Stimulated activated CD4-positive, alpha-beta T cell treated with anti-CD3 and anti-CD28 coated beads, Interleukin-2, amount 100 ng/mL, for 48 hours (primary cell): ENCODE data around the gene CRB2.

Experiments
- DNase-seq, 2 donors: peaks; one replicate each; pipeline ENCODE4 v3.0.0-alpha.2; 2020

The CRB2 gene

DNA sequence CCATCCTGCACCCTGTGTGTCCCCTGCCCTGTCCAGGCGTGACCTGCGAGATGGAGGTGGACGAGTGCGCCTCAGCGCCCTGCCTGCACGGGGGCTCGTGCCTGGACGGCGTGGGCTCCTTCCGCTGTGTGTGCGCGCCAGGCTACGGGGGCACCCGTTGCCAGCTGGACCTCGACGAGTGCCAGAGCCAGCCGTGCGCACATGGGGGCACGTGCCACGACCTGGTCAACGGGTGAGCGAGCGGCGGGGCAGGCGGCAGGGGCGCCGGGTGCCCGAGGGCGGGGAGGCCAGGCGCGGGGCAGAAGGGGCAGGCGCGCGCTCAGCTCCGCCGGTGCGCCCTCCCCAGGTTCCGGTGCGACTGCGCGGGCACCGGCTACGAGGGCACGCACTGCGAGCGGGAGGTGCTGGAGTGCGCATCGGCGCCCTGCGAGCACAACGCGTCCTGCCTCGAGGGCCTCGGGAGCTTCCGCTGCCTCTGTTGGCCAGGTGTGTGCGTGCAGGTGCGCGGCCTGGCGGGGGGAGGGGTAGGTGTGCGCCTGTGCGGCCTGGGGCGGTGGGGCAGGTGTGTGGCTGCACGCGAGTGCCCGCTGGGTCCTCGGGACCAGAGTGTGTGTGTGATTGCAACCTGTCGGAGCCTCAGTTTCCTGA, 10.0 kb downstream of the CRB2 start:
- DNase-seq = no peak

- no peak for DNase-seq
Observed at GRCh38 chr9:123368023-123368422, 12.0 kb downstream of the CRB2 start.

GRCh38 chr9:123368536-123369153, 12.6 kb downstream of the CRB2 start:
- no peak for DNase-seq

DNA sequence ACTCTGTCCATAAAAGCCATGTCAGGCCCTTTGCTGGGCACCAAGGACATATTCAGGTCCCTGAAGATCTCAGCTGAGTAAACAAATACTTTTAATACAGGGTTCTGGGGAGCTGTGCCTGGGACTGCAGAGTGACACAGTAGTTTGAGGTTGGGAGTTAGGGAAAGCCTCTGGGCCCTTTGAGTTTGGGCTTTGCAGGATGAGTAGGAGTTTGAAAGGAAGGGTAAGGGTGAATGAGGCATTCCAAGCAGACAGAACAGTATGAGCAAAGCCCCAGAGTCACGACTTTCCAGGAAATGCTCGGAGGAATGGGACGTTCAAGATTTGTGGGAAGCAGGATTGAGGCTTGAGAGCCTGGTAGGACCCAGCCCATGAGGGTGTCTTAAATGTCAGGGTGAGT, 13.3 kb downstream of the CRB2 start:
- DNase-seq = no peak

- DNase-seq = no peak
Observed at GRCh38 chr9:123370108-123370507, 14.1 kb downstream of the CRB2 start.

GRCh38 chr9:123370526-123371227, 14.7 kb downstream of the CRB2 start:
- no peak for DNase-seq

- no peak for DNase-seq
Observed at GRCh38 chr9:123371228-123371584, 15.2 kb downstream of the CRB2 start.

DNA sequence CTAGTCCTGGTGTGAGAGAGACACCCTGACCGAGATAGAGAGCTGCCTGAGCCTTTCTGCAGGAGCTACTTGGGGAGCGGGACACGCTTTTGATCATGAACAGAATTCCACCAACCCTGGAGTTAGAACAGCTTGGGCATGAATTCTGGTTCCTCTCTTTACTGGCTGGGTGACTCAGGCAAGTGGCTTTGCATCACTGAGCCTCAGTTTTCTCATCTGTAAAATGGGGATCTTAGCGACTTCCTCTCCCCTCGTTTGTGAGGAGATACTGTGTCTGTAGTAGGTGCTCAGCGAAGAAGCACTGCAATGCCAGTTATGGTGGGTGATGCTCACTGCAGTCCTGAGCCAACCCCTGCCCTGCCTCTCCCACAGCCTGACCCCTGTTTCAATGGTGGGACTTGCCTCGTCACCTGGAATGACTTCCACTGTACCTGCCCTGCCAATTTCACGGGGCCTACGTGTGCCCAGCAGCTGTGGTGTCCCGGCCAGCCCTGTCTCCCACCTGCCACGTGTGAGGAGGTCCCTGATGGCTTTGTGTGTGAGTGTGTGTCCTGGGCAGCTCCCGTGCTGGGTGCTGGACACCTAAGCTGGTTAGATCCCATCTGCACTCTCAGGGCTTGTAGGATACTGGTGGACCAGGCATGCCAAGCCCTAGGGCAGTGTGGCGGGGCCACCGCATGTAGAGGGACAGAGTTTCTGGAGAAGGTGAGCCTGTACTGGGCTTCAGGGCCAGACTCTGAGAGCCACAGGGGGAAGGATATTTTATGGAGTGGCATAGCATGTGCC, 16.0 kb downstream of the CRB2 start:
- DNase-seq = no peak

DNA sequence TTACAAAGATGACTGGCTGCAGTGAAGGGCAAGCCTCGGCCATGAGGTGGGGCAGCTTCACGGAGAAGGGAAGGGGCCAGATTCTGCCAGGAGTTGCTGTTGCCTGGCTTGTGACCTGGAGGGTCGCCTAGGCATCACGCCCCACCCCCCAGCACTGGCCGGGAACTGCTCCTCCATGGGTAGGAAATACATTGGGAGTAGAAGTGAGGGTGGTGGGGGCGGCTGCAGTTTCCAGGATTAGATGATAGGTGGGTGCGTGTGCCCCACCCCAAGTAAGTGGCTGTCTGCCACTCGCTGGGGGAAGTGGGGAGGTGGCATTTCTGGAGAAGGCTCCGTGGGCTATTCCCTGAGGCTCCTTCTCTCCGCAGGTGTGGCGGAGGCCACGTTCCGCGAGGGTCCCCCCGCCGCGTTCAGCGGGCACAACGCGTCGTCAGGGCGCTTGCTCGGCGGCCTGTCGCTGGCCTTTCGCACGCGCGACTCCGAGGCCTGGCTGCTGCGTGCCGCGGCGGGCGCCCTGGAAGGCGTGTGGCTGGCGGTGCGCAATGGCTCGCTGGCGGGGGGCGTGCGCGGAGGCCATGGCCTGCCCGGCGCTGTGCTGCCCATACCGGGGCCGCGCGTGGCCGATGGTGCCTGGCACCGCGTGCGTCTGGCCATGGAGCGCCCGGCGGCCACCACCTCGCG, 16.9 kb downstream of the CRB2 start:
- no peak for DNase-seq

- DNase-seq = no peak
Observed at GRCh38 chr9:123373447-123373923, 17.5 kb downstream of the CRB2 start.

DNA sequence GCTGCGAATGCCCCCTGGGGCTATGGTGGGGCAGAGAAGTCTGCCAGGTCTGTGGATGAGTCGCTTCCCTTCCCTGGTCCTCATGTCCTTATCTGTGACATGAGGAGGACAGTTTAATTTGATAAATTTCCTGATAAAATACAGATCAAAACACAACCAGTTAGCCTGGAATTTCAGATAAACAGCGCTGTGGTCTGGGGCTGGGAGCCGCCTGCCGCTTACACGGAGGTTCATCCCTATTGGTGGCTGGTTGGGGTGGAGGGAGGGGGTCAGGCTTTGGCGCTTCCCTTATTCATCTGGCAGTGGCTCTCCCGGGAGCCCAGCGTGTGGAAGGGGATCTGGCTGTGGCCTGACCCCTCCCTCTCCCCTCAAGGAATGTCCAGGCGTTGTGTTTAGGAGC, 17.9 kb downstream of the CRB2 start:
- no peak for DNase-seq

DNA sequence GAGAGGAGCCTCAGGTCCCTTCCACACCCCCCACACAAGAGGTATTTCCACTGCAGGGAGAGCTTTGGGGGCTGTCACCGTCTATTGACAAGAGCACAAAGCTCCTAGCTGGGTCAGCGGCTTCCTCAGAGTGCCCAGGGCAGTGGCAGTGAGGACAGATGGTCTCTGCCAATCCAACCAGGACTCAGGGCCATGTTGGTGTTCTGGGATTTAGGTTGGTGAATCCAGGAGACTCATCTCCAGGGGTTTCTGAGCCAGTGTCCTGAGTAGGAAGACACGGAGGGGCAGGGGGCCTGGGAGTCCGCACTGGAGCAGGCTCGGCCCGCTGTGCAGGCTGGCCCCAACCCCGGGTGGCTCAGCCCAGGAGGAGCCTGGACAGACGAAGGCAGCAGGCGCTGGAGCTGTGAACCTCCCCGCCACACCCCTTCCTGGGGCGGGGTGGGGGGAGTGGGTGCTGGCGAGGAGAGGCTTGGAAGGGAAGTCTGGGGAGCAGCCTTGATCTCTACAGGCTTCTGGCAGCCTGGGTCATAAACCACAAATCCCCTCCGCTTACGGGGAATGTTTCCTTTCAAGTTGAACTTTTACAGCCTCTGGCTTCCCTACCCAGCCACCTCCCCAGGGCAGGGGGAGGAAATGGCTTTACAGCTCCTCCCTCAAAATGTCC, 19.6 kb downstream of the CRB2 start:
- DNase-seq = no peak

DNA sequence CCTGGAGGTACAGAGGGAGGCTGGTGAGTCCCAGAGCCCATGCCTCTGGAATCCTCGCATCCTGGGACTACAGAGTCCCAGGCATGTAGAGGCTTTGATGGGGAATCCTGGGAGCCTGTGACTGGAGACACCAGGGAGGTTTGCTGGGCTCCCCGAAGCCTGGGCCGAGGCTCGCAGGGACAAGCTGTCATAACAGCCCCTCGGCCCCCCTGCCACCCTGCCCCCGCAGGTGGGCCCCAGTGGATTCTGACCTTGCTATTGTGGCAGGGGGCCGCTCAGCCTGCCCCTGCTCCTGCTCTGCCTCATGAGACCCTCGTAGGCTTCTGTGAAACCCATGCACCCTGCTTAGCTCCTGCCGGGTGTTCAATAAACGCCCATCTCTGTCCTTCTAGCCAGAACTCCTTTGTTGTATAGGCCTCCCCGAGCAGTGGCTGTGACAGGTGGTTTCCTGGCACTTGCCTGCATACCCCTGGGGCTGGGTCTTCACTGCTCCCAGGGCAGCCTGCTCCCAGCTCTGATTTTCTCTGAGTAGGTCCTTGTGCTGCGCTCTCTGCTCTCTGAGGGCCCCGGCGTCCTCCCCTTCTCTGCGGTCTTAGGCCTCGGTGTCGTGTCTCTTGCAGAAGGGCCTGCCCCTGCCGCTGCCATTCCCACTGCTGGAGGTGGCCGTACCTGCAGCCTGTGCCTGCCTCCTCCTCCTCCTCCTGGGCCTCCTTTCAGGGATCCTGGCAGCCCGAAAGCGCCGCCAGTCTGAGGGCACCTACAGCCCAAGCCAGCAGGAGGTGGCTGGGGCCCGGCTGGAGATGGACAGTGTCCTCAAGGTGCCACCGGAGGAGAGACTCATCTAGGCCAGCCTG, 20.4 kb downstream of the CRB2 start:
- no peak for DNase-seq

- DNase-seq = no peak
Observed at GRCh38 chr9:123377211-123377971, 21.4 kb downstream of the CRB2 start.

- DNase-seq = no peak
Observed at GRCh38 chr9:123378025-123378424, 22.0 kb downstream of the CRB2 start.

DNA sequence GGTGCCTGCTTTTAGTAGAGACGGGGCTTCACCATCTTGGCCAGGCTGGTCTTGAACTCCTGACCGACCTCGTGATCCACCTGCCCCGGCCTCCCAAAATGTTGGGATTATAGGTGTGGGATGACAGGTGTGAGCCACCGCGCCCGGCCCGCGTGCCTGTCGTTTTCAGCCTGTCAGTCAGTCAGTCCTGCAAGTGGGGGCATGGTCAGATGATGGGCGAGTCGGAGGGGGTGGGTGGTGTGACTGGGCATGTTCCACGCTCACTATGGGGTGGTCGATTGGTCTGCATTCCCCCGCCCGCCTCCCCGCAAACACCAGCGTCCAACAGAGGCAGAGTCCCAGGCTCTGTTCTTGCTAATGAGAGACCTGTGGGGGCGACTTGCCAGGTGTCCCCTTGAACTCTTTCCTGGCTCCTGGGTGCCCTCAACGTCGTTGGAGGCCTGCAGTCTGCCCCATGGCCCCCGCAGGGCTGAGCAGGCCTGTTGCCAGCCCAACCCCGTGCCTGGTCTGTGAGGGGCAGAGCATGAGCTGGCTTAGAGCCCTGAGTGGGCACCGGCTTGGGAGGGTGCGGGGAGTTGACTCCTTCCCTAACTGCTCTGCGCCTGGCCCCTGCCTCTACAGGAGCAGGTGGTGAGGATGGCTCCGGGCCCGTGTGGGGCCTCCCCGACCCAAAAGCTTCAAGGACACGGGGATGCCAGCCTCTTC, 23.1 kb downstream of the CRB2 start:
- DNase-seq = no peak

GRCh38 chr9:123380852-123381705, 25.1 kb downstream of the CRB2 start:
- DNase-seq = no peak

DNA sequence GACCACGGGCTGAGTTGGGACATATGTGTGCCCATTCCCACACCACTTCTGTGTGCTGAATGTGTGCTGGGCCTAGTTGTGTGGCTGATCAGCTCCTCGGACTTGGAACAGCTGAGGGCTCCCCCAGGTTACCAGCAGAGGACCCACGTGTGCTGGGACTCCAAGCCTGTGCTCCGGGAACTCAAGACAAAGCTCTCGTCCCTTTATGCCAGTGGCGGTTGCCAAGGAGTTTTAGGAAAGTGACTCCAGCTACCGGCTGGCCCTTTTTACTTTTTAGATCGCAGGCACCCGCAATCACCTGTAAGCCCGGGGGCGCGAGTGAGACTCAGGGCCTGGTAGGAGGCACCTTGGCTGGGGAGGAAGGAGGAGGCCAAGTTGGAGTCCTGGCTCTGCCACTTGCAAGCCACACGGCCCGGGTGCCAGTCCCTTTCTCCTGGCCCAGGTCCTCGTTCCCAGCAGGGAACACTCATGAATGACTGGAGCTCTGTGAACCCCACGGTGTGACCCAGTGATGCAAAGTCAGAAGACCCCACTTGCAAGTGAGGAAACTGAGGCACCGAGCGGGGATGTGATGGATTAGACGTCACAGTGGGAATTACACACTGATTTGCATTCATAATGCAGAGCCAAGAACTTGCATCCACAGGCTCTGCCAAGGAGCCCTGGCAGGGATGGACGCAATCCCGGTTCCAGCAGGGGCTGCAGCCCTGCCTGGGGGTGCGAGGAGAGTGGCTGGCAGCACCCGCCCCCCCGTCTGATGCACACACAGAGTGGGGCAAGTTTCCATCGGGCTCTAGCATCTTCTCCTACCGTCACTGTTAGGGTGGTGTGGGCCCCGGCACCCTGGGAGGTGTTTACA, 26.9 kb downstream of the CRB2 start:
- no peak for DNase-seq
